GM23338 (cell line): ENCODE measurements around the gene SYNRG. TPM values are rescaled to one million over a fixed set of nuclear protein-coding genes. Genes with fewer than 3 reads are reported as not detected.

Source experiments
- ATAC-seq: fragments of 200-7000 bp; cut with Tn5 transposase; 3 replicates; pipeline ENCODE4 v1.9.1; 2020
- DNase-seq: peaks from one replicate; pipeline ENCODE4 v3.0.0-alpha.2; 2015; ENCODE audit warnings: low spot score
- H2AFZ ChIP-seq: fragments of 200-600 bp; sonication (generic); 2 replicates; pipeline ENCODE4 v1.8.0; 2016; ENCODE audit warnings: antibody characterized with exemption, mild to moderate bottlenecking, moderate library complexity
- H3F3A ChIP-seq: fragments of 200-600 bp; sonication (generic); replicated peaks from 2 replicates; pipeline ENCODE4 v1.8.0; 2017; ENCODE audit warnings: antibody characterized with exemption, mixed run types, low read depth
- H3K27ac ChIP-seq: fragments of 200-600 bp; sonication (generic); 2 replicates; pipeline ENCODE4 v1.6.1; 2016; ENCODE audit warnings: low read depth
- H3K27me3 ChIP-seq: fragments of 200-600 bp; sonication (generic); 2 replicates; pipeline ENCODE4 v1.8.0; 2016; ENCODE audit warnings: mild to moderate bottlenecking, mixed run types, moderate library complexity; ENCODE audit not compliant: insufficient read depth
- H3K36me3 ChIP-seq: fragments of 200-600 bp; sonication (generic); 2 replicates; pipeline ENCODE4 v1.8.0; 2016; ENCODE audit warnings: mild to moderate bottlenecking; ENCODE audit not compliant: insufficient read depth
- H3K4me1 ChIP-seq: fragments of 200-600 bp; sonication (generic); 2 replicates; pipeline ENCODE4 v1.8.0; 2016; ENCODE audit warnings: mild to moderate bottlenecking, moderate library complexity; ENCODE audit not compliant: insufficient read depth
- H3K4me2 ChIP-seq: fragments of 200-600 bp; sonication (generic); 2 replicates; pipeline ENCODE4 v1.7.1; 2017; ENCODE audit warnings: mixed run types
- H3K4me3 ChIP-seq: fragments of 200-600 bp; sonication (generic); 2 replicates; pipeline ENCODE4 v1.6.1; 2016; ENCODE audit warnings: mixed run types
- H3K79me2 ChIP-seq: fragments of 200-600 bp; sonication (generic); replicated peaks from 2 replicates; pipeline ENCODE4 v1.8.0; 2017; ENCODE audit warnings: mild to moderate bottlenecking; ENCODE audit not compliant: insufficient read depth
- H3K9me2 ChIP-seq: fragments of 200-600 bp; sonication (generic); 2 replicates; pipeline ENCODE4 v1.8.0; 2017; ENCODE audit not compliant: insufficient read depth
- H4K20me1 ChIP-seq: fragments of 200-600 bp; sonication (generic); replicated peaks from 2 replicates; pipeline ENCODE4 v1.8.0; 2017; ENCODE audit warnings: mild to moderate bottlenecking; ENCODE audit not compliant: insufficient read depth
- H3K27ac Mint-ChIP-seq: 2 replicates; pipeline ENCODE4 v1.8.0; 2020; ENCODE audit warnings: inconsistent platforms, mild to moderate bottlenecking, moderate library complexity, mixed read lengths
- H3K27me3 Mint-ChIP-seq: 3 replicates; pipeline ENCODE4 v1.8.0; 2022; ENCODE audit warnings: low read depth, mild to moderate bottlenecking, moderate library complexity, mixed read lengths, inconsistent platforms; ENCODE audit not compliant: insufficient read depth, poor library complexity
- H3K36me3 Mint-ChIP-seq: 3 replicates; pipeline ENCODE4 v1.8.0; 2021; ENCODE audit warnings: low read depth, mild to moderate bottlenecking, inconsistent platforms, moderate library complexity, mixed read lengths
- H3K4me1 Mint-ChIP-seq: 3 replicates; pipeline ENCODE4 v1.8.0; 2020; ENCODE audit warnings: mild to moderate bottlenecking, inconsistent platforms, mixed read lengths
- H3K4me3 Mint-ChIP-seq: 3 replicates; pipeline ENCODE4 v1.8.0; 2021; ENCODE audit warnings: moderate library complexity, mild to moderate bottlenecking, inconsistent platforms, mixed read lengths
- H3K9me3 Mint-ChIP-seq: 3 replicates; pipeline ENCODE4 v1.8.0; 2020; ENCODE audit warnings: moderate library complexity, mild to moderate bottlenecking, inconsistent platforms, mixed read lengths
- CREB1 ChIP-seq: fragments of 250-450 bp; sonication (Bioruptor Pico); IDR thresholded peaks from 2 replicates; pipeline ENCODE4 v1.5.0; 2020; ENCODE audit warnings: low read depth, mild to moderate bottlenecking, moderate library complexity
- EZH2 ChIP-seq: fragments of 200-600 bp; sonication (generic); IDR thresholded peaks from one replicate; pipeline ENCODE4 v1.8.0; 2017; ENCODE audit warnings: antibody characterized with exemption, mild to moderate bottlenecking, low read depth; ENCODE audit not compliant: unreplicated experiment
- EZH2phosphoT487 ChIP-seq: fragments of 200-600 bp; sonication (generic); IDR thresholded peaks from one replicate; pipeline ENCODE4 v1.8.1; 2018; ENCODE audit warnings: antibody characterized with exemption; ENCODE audit not compliant: unreplicated experiment
- JUNB ChIP-seq: IDR thresholded peaks from one replicate; pipeline ENCODE4 v1.6.1; 2016; ENCODE audit warnings: antibody characterized with exemption; ENCODE audit not compliant: unreplicated experiment
- POLR2AphosphoS5 ChIP-seq: IDR thresholded peaks from 2 replicates; pipeline ENCODE4 v1.6.1; 2016; ENCODE audit warnings: antibody characterized with exemption, low read depth
- STAT1 ChIP-seq: IDR thresholded peaks from one replicate; pipeline ENCODE4 v1.6.1; 2016; ENCODE audit warnings: antibody characterized with exemption; ENCODE audit not compliant: unreplicated experiment
- ZNF114 ChIP-seq: fragments of 250-450 bp; sonication (Bioruptor Pico); IDR thresholded peaks from 2 replicates; pipeline ENCODE4 v1.5.0; 2020; ENCODE audit warnings: mild to moderate bottlenecking, moderate library complexity
- ZNF331 ChIP-seq: fragments of 250-450 bp; sonication (Bioruptor Pico); IDR thresholded peaks from 2 replicates; pipeline ENCODE4 v1.5.0; 2020; ENCODE audit warnings: low read depth, mild to moderate bottlenecking, moderate library complexity
- polyA plus RNA-seq: library from polyadenylated mRNA; unstranded; fragments of >200 nt; fragmentation: Nextera tagmentation; extraction: Ambion mirVana; gene quantifications from 2 replicates; pipeline ENCODE4 v1.2.1, GENCODE V29; 2016
- total RNA-seq: library from RNA; depleted of rRNA; stranded (reverse); fragments of >200 nt; shearing (Covaris generic); gene quantifications from 2 replicates; pipeline ENCODE4 v1.2.3, GENCODE V29; 2014
- TF ChIP-seq, protein P1 (sequence below): IDR thresholded peaks from one replicate; pipeline ENCODE4 v1.6.1; 2018; ENCODE audit warnings: antibody characterized with exemption; ENCODE audit not compliant: unreplicated experiment
- TF ChIP-seq, protein P2 (sequence below), 2 experiments: fragments of 200-600 bp in 1 of 2; sonication (generic) in 1 of 2; conservative IDR thresholded peaks; 2 replicates each; pipeline versions ENCODE4 v1.5.1 to v1.6.1; 2016 to 2017; ENCODE audit warnings: antibody characterized with exemption in 2 of 2, low read depth in 2 of 2, mild to moderate bottlenecking in 2 of 2, moderate library complexity in 1 of 2

SYNRG gene
- total and polyA plus RNA-seq, 2 experiments from 2014 or later: 18.6 to 22.6 TPM

- Histone ChIP-seq H3K4me2 (no peak overlapping the region), H2AFZ (no peak overlapping the region), H3K79me2 (no peaks in the 10 kb centered on the region), H3K9me2 (no peaks in the 10 kb centered on the region), H3F3A (peaks cover 4% of the 10 kb centered on the region; the same call in 1 of the 2 replicates), H3K36me3 (peaks cover 40% of the 10 kb centered on the region), H3K4me1 (0 out of 2 replicates have a peak, but pooled peaks cover under 1% of the 10 kb centered on the region), H4K20me1 (peaks cover 7% of the 10 kb centered on the region; the same call in 1 of the 2 replicates), H3K4me3 (no peak overlapping the region), H3K27ac (no peak overlapping the region), H3K27me3 (no peaks in the 10 kb centered on the region)
- ATAC-seq (no peak), DNase-seq (no peak)
- TF ChIP-seq, protein P1, sequence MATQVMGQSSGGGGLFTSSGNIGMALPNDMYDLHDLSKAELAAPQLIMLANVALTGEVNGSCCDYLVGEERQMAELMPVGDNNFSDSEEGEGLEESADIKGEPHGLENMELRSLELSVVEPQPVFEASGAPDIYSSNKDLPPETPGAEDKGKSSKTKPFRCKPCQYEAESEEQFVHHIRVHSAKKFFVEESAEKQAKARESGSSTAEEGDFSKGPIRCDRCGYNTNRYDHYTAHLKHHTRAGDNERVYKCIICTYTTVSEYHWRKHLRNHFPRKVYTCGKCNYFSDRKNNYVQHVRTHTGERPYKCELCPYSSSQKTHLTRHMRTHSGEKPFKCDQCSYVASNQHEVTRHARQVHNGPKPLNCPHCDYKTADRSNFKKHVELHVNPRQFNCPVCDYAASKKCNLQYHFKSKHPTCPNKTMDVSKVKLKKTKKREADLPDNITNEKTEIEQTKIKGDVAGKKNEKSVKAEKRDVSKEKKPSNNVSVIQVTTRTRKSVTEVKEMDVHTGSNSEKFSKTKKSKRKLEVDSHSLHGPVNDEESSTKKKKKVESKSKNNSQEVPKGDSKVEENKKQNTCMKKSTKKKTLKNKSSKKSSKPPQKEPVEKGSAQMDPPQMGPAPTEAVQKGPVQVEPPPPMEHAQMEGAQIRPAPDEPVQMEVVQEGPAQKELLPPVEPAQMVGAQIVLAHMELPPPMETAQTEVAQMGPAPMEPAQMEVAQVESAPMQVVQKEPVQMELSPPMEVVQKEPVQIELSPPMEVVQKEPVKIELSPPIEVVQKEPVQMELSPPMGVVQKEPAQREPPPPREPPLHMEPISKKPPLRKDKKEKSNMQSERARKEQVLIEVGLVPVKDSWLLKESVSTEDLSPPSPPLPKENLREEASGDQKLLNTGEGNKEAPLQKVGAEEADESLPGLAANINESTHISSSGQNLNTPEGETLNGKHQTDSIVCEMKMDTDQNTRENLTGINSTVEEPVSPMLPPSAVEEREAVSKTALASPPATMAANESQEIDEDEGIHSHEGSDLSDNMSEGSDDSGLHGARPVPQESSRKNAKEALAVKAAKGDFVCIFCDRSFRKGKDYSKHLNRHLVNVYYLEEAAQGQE: no peak
- TF ChIP-seq ZNF331 (CRISPR knock-in tag) (no peak), EZH2 (no peak), CREB1 (CRISPR knock-in tag) (no peak), EZH2phosphoT487 (no peak), JUNB (no peak)
- TF ChIP-seq, protein P2, sequence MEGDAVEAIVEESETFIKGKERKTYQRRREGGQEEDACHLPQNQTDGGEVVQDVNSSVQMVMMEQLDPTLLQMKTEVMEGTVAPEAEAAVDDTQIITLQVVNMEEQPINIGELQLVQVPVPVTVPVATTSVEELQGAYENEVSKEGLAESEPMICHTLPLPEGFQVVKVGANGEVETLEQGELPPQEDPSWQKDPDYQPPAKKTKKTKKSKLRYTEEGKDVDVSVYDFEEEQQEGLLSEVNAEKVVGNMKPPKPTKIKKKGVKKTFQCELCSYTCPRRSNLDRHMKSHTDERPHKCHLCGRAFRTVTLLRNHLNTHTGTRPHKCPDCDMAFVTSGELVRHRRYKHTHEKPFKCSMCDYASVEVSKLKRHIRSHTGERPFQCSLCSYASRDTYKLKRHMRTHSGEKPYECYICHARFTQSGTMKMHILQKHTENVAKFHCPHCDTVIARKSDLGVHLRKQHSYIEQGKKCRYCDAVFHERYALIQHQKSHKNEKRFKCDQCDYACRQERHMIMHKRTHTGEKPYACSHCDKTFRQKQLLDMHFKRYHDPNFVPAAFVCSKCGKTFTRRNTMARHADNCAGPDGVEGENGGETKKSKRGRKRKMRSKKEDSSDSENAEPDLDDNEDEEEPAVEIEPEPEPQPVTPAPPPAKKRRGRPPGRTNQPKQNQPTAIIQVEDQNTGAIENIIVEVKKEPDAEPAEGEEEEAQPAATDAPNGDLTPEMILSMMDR (conservative IDR thresholded peaks at IDR 0.05; ENCODE audit: low read depth in 2 of 2): no peak
- H3K4me3 Mint-ChIP-seq: no peak overlapping the region
- peaks cover 25% of the 10 kb centered on the region for H3K36me3 Mint-ChIP-seq
- no peaks in the 10 kb centered on the region for H3K27me3 Mint-ChIP-seq
- no peaks in the 10 kb centered on the region for H3K4me1 Mint-ChIP-seq
- no peaks in the 10 kb centered on the region for H3K9me3 Mint-ChIP-seq
- no peak overlapping the region for H3K27ac Mint-ChIP-seq
These were observed 5.6 kb upstream of the SYNRG start for GRCh38 chr17:37614823-37615222.

GRCh38 chr17:37614391-37614790 is 5.2 kb upstream of the SYNRG start:
- H3K9me3 Mint-ChIP-seq: no peaks in the 10 kb centered on the region
- ATAC-seq: no peak

More at GRCh38 chr17:37614391-37614790, 5.2 kb upstream of the SYNRG start:
- Mint-ChIP-seq H3K36me3 (peaks cover 22% of the 10 kb centered on the region), H3K4me1 (no peaks in the 10 kb centered on the region), H3K4me3 (no peak overlapping the region), H3K27ac (no peak overlapping the region), H3K27me3 (no peaks in the 10 kb centered on the region)
- Histone ChIP-seq H2AFZ (no peak overlapping the region), H4K20me1 (0 out of 2 replicates have a peak, but pooled peaks cover 4% of the 10 kb centered on the region), H3F3A (peaks cover 8% of the 10 kb centered on the region; the same call in 1 of the 2 replicates), H3K79me2 (no peaks in the 10 kb centered on the region), H3K27me3 (no peaks in the 10 kb centered on the region), H3K4me3 (no peak overlapping the region), H3K36me3 (peaks cover 38% of the 10 kb centered on the region), H3K9me2 (no peaks in the 10 kb centered on the region), H3K4me2 (no peak overlapping the region), H3K4me1 (0 out of 2 replicates have a peak, but pooled peaks cover 4% of the 10 kb centered on the region), H3K27ac (no peak overlapping the region)
- TF ChIP-seq STAT1: no peak
- no peak for TF ChIP-seq CREB1 (CRISPR knock-in tag)
- no peak for TF ChIP-seq POLR2AphosphoS5
- no peak for TF ChIP-seq ZNF114 (CRISPR knock-in tag)
- DNase-seq: no peak
